Urinary bladder (tissue), 4 donors: Measurements from ENCODE around the gene GPR37L1. TPM values are rescaled to one million over a fixed set of nuclear protein-coding genes. Genes with fewer than 3 reads are reported as not detected.
"Not testable (repeated sequence)": the region's sequence is repeated elsewhere in the genome, so short reads cannot be mapped to it uniquely, and the experiment has no call there.

Experiments used
- DNase-seq: peaks from one replicate; pipeline ENCODE4 v3.0.0-alpha.2; 2015; ENCODE audit errors: extremely low spot score
- H3K27ac ChIP-seq: one replicate; pipeline ENCODE4 v1.5.1; 2013; ENCODE audit warnings: low read depth, mild to moderate bottlenecking, moderate library complexity
- H3K36me3 ChIP-seq: one replicate; pipeline ENCODE4 v1.6.1; 2013; ENCODE audit warnings: mild to moderate bottlenecking, moderate library complexity; ENCODE audit not compliant: insufficient read depth
- H3K4me1 ChIP-seq: one replicate; pipeline ENCODE4 v1.6.1; 2013; ENCODE audit warnings: mild to moderate bottlenecking, moderate library complexity; ENCODE audit not compliant: insufficient read depth
- H3K4me3 ChIP-seq: one replicate; pipeline ENCODE4 v1.5.1; 2013; ENCODE audit warnings: low read depth, low read length
- WGBS: extraction: QIAGEN DNeasy Blood & Tissue Kit; methylation state at CpG from one replicate; pipeline ENCODE4 v1.1.7; 2013; 5-methylcytosine and 5-hydroxymethylcytosine counted together
- polyA plus RNA-seq: library from polyadenylated mRNA; stranded (reverse); fragments of 200-250 nt; gene quantifications from one replicate; pipeline ENCODE4 v1.2.3, GENCODE V29; 2013
- total RNA-seq: library from RNA; depleted of rRNA; stranded (reverse); fragments of >200 nt; gene quantifications from one replicate; pipeline ENCODE4 v1.2.3, GENCODE V29; 2014
- donor health status: healthy with polysubstance abuse.
- donor health status: healthy.

GPR37L1 gene
- total and polyA plus RNA-seq, 2 donors, result 0.05 to 0.10 TPM

DNA sequence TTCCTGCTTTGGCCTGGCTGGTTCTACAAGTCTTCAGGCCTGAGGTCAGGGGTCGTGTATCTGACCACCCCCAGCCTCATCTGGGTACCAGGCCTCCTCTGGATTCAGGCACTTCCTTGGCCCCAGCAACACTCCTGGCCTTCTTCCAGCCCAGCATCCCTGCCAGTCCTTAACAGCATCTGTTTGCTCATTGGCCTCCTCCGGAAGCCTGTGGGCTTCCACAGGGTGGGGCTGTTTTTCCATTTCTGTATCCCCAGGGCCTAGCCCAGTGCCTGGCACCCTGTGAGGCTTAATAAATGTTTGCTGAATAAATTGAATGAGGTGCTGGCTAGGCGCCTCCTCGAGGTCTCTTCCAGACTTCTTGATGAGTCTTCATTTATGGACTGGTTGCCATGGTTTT lies 21.5 kb upstream of the GPR37L1 start:
- DNase-seq, result no peak

DNA sequence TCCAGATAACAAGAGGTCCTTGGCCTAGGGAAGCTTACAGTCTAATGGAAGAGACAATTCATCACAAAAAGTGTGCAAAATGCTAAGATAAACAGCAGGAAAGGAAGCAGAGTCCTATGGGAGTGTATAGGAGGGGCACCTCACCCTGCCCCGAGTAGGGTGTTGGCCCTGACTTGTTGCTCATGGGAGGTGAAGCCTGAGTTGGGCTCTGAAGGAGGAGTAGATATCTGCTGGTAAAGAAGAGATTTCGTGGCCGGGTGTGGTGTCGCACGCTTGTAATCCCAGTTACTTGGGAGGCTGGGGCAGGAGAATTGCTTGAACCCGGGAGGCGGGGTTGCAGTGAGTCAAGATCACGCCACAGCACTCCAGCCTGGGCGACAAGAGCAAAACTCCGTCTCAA lies 18.6 kb upstream of the GPR37L1 start:
- no peak overlapping the region for H3K4me3 ChIP-seq
- DNase-seq, result no peak
- no peak overlapping the region for H3K27ac ChIP-seq
- no peaks in the 10 kb centered on the region for H3K36me3 ChIP-seq
- WGBS, result 92% methylated on average over 10 of the region's 10 CpGs
- H3K4me1 ChIP-seq, result no peaks in the 10 kb centered on the region

More for the DNA sequence above, 21.5 kb upstream of the GPR37L1 start:
- H3K4me3 ChIP-seq, result no peak overlapping the region
- H3K4me1 ChIP-seq, result no peaks in the 10 kb centered on the region
- no peak overlapping the region for H3K27ac ChIP-seq
- 59% methylated on average over 4 of the region's 4 CpGs for WGBS
- H3K36me3 ChIP-seq, result no peaks in the 10 kb centered on the region

DNA sequence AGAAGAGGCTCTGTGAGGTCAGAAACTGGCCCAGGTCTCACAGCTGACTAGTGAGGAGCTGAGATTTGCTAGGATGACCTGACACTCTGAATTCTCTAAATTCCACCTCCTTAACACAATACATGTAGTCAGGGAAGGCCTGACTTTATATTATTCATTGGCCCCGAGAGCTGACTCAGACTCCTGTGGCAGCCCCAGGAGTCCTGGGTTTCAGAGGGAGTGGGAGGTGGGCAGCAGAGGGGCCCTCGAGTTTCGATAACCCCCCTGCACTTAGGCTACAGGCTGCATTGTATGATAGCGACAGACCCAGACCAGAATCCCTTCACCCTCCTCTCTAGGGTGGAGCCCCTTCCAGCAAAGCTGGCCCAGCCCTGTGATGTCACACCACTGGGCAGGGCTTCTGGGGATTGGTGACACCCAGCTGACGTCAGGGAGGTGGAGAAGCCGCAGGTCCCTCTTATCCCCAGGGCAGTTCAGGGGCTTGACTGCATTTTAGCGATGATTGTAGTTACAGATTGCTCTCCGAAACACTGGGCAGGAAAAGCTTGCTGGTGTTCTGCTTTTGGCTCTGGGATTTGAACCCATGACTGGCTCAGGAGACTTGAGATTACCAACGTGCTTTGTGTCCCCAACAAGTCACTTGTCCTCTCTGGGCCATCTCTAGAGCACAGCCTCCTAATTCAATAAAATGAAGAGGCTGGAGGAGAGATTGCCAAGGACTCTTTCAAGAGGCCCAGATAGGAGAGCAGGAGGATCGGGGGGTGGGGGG lies 17.0 kb upstream of the GPR37L1 start:
- Histone ChIP-seq H3K36me3 (no peaks in the 10 kb centered on the region), H3K4me3 (no peak overlapping the region), H3K4me1 (no peaks in the 10 kb centered on the region), H3K27ac (no peak overlapping the region)
- 59% methylated on average over 10 of the region's 10 CpGs for WGBS
- DNase-seq, result no peak

DNA sequence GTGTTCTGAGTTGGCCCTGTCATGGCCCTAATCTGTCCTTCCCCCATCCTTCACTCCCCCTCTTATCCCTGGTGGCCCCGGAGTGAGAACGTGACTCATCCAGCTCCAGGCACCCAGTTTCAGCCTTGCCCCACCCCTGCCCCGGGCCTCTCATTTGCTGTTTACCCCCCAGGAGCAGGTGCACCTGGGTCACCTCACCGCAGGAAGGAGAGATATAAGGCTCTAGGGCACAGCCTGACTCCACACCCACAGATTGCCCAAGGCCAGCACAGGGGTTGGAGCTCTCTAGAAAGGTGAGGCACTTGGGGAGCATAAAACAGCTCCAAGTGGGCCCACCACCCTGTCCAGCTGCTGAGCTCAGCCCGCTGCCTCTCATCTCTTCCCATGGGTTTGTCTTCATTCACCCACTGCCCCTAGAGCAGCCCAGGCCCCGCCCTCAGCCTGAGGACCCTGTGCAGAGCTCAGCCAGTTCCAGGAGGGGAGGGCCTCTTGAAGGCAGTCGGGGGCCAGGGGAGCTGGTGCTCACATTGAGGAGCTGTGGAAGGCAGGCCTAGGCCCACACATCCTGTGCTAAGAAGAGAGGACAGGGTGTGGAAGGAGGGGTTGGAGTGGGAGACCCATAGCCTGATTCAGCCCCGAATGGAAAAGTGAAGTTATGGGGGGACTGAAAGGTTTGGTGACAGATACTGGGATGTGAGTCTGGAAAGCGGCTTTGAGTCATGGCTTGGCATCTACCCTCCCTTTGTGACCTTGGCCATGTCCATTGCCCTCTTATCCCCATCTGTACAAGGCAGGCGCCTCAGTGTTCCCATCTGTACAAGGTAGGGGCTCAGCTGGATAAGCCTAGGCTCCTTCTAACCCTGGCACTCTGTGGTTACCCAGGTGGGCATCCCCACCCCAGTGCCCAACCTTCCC lies 16.1 kb upstream of the GPR37L1 start:
- 79% methylated on average over 10 of the region's 10 CpGs for WGBS
- H3K36me3 ChIP-seq, result no peaks in the 10 kb centered on the region
- DNase-seq, result no peak
- no peaks in the 10 kb centered on the region for H3K4me1 ChIP-seq
- no peak overlapping the region for H3K4me3 ChIP-seq
- H3K27ac ChIP-seq, result no peak overlapping the region

DNA sequence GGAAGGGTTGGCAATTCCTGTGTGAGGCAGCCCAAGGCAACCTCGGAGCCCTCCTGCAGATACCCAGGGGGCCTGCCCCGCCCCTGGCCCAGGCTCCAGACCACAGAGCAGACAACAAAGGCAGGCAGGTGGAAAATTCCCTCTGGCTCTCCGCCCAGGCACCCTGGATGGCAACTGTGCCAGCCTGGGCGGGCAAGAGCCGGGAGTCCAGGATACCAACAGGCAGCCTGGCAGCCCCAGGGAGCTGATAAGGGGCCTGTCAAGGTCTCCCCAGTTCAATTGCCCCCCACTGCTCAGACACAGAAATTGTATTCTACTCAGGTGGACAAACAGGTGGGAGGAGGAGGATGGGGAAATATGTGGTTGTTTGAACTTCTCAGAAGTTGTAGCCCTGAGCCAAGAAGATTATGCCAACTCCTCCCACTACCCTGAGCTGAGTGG lies 15.4 kb upstream of the GPR37L1 start:
- H3K27ac ChIP-seq, result no peak overlapping the region
- DNase-seq, result no peak
- 74% methylated on average over 5 of the region's 5 CpGs for WGBS

DNA sequence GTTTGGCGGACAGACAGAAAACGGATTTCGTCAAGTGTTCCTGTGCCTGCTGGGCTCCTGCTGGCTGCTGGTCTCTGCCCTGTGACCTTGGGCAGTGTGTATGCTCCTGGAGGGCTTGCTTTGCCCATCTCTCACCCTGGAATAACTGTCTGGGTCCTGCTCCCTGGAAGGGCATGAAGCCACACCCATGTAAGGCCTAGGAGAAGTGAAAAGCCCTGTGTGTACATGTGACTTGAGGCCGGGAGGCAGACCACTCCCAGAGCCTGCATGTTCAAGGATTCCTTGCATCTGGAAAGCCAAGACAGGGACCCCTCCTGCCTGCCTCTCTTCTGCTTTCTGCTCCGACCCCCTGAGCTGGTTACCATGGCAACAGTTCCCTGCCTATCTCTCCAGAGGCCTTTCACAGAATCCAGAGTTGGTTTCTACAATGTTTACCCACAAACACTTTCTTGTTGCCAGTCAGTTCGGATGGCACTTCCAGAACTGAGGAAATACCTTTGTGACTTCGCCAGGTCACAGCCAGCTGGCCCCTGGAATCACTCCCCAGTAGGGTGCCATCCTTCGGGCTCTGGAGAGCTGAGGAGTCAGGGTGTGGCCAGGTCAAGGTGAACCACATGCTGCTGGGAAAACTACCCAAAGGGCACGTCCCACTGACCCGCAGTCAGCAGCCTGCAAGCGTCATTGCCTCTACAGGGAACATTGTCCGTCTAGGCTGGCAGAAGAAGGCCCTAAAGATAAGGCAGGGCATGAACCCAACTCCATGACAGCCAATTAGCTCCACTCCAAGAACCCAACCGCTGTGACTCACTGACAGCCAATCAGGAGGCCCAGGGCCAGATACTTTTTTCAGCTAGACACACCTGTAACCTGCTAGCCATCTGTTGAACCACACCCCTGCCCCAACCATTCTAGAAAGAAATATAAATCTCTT lies 14.7 kb upstream of the GPR37L1 start:
- no peaks in the 10 kb centered on the region for H3K4me1 ChIP-seq
- no peak overlapping the region for H3K4me3 ChIP-seq
- no peaks in the 10 kb centered on the region for H3K36me3 ChIP-seq
- peak overlapping the region; percentile 53 for H3K27ac ChIP-seq
- WGBS, result 78% methylated on average over 13 of the region's 13 CpGs
- DNase-seq, result no peak

More for the DNA sequence above, 15.4 kb upstream of the GPR37L1 start:
- H3K36me3 ChIP-seq, result no peaks in the 10 kb centered on the region
- H3K4me1 ChIP-seq, result no peaks in the 10 kb centered on the region
- no peak overlapping the region for H3K4me3 ChIP-seq

DNA sequence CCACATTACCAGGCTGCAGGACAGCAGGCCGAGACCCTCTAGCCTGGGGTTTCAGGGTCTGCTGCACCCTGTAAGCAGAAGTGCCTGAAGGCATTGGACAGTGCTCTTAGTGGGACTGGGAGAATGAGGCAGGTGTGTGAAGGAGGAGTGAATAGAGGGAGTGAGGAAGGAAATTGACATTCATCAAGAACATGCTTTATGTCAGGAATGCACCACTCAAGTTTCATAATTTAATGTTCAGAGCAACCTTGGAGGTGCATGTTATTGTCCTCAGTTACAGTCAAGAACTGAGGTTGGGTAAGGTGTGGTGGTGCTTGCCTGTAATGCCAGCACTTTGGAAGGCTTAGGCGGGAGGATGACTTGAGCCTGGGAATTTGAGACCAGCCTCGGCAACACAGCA lies 11.7 kb upstream of the GPR37L1 start:
- H3K27ac ChIP-seq, result no peak overlapping the region

DNA sequence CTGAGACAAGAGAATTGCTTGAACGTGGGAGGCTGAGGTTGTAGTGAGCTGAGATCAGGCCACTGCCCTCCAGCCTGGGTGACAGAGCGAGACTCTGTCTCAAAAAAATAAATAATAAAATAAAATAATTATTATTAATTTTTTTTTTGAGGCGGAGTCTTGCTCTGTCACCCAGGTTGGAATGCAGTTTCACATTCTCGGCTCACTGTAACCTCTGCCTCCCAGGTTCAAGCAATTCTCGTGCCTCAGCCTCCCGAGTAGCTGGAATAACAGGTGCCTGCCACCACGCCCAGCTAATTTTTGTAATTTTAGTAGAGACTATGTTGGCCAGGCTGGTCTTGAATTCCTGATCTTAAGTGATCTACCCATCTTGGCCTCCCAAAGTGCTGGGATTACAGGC lies 11.1 kb upstream of the GPR37L1 start:
- 95% methylated on average over 7 of the region's 7 CpGs for WGBS

More for the DNA sequence above, 11.7 kb upstream of the GPR37L1 start:
- no peaks in the 10 kb centered on the region for H3K36me3 ChIP-seq
- no peak for DNase-seq
- no peaks in the 10 kb centered on the region for H3K4me1 ChIP-seq
- no peak overlapping the region for H3K4me3 ChIP-seq
- 86% methylated on average over 3 of the region's 3 CpGs for WGBS

DNA sequence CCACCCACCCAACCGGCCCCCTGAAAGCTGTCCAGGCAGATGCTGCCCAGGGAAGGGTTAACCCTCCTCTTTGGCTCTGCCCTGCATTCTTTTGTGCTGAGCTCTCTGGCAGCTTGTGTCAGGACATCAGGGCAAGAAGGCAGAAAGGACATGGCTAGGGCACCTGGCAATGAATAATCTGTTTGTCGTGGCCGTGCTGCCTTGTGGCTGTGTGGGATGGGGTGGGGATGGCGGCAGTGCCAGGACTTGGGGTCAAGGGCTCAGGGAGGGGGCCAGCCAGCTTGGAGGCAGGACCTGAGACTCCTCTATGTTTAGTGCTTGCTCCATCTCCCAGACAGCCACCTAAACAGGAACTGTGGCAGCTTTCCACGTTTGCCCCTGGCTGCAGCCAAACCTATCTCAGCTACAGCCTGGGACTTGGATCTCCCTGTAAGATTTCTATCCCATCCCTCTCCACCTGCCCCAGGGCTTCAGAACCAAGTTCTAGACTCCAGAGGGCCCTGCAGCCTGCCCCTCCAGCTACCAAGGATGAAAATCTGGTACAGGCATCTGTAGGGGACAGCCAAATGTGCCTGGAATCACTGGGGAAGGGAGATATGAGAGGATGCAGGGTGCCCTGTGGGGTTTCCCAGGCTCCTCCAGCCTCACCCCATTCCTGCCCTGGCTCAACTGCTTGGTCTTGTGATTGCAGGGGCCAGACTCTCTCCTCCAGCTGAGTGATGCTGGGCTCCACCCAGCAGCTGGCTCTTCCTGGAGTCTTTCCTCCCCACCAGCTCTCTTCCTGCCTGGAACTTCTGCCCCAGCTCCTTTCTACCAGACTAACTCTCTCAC lies 9.6 kb upstream of the GPR37L1 start:
- Histone ChIP-seq H3K36me3 (no peaks in the 10 kb centered on the region), H3K4me3 (no peak overlapping the region), H3K4me1 (no peaks in the 10 kb centered on the region), H3K27ac (no peak overlapping the region)
- no peak for DNase-seq
- 12% methylated on average over 5 of the region's 5 CpGs for WGBS

More for the DNA sequence above, 11.1 kb upstream of the GPR37L1 start:
- not testable (repeated sequence) for H3K36me3 ChIP-seq, H3K4me3 ChIP-seq, H3K27ac ChIP-seq, DNase-seq, H3K4me1 ChIP-seq

DNA sequence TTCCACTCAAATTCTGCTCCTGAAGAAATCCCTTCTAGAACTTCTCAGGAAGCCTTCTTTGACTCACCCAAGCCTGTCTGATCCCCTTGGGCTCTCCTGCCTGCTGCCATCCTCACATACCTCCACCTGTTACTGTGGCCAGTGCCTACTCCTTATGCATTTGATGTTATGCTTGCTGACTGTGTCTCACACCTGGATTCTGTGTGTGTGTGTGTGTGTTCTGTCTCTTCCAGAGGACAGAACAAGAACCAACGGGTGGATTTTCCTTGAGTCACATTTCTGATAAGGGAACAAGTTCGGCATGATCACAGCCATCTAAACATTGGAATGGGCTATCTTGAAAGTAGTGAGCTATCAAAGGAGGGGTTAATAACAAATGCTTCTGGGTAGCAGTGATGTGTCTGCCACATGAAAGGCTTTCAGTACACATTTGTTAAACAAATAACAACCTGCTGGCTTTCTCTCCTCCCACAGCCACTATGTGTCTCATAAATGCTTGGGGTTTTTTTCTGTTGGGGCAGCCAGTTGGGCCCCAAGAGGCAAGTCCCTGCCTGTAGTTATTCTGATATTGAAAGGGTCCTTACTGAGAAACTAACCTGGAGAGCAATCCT lies 8.9 kb upstream of the GPR37L1 start:
- H3K36me3 ChIP-seq, result no peaks in the 10 kb centered on the region
- 49% methylated on average over 2 of the region's 2 CpGs for WGBS
- H3K27ac ChIP-seq, result no peak overlapping the region
- H3K4me3 ChIP-seq, result no peak overlapping the region
- H3K4me1 ChIP-seq, result no peaks in the 10 kb centered on the region
- DNase-seq, result no peak

DNA sequence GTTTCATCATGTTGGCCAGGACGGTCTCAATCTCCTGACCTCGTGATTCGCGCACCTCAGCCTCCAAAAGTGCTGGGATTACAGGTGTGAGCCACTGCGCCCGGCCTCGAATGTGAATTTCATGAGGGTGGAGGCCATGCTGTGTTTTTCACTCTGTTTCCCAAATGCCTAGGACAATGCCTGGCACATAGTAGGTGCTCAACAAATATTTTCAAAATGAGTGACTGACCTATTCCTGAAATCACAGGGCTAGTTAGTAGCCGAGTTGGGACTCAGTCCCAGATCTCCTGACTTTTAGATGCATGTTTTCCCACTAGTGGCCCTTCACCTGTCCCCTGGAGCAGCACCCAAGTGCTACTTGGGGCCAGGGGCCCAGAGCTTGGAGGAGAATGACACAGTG lies 6.4 kb upstream of the GPR37L1 start:
- no peak overlapping the region for H3K4me3 ChIP-seq
- no peak overlapping the region for H3K27ac ChIP-seq
- 94% methylated on average over 8 of the region's 8 CpGs for WGBS
- no peaks in the 10 kb centered on the region for H3K4me1 ChIP-seq
- no peak for DNase-seq
- H3K36me3 ChIP-seq, result no peaks in the 10 kb centered on the region

DNA sequence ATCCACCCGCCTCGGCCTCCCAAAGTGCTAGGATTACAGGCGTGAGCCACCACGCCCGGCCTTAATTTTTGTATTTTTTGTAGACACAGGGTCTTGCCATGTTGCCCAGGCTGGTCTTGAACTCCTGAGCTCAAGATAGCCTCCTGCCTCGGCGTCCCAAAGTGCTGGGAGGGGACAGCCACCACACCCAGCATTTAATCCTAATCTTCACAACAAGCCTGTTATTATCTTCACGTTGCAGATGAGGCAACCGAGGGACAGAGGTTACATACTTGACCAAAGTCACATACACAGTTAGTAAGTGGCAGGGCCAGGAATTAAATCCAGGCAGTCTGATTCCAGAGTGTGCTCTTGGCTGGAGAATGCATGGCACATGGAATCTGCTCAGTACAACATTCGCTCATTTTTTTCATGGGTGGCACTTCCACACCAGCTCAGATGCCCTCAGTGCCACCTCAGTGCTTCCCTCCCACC lies 4.8 kb upstream of the GPR37L1 start:
- Histone ChIP-seq H3K4me3 (no peak overlapping the region), H3K4me1 (no peaks in the 10 kb centered on the region), H3K27ac (no peak overlapping the region), H3K36me3 (no peaks in the 10 kb centered on the region)
- WGBS, result 79% methylated on average over 10 of the region's 10 CpGs
- no peak for DNase-seq
